Mononuclear cell (primary cell): ENCODE results near the gene SLC66A3. TPM values are rescaled to one million over a fixed set of nuclear protein-coding genes. Genes with fewer than 3 reads are reported as not detected.
"Not testable (repeated sequence)": the region's sequence is repeated elsewhere in the genome, so short reads cannot be mapped to it uniquely, and the experiment has no call there.

Experiments
- H3K27me3 ChIP-seq: 2 replicates; pipeline ENCODE4 v1.6.0; 2011; ENCODE audit warnings: low read length, control low read depth; ENCODE audit not compliant: insufficient read depth
- H3K4me1 ChIP-seq: 2 replicates; pipeline ENCODE4 v1.5.1; 2011; ENCODE audit warnings: mild to moderate bottlenecking, low read length, control low read depth; ENCODE audit not compliant: insufficient read depth
- H3K4me3 ChIP-seq: 2 replicates; pipeline ENCODE4 v1.5.1; 2011; ENCODE audit warnings: mild to moderate bottlenecking, low read length, moderate library complexity
- H3K9me3 ChIP-seq: 2 replicates; pipeline ENCODE4 v1.5.1; 2011; ENCODE audit warnings: low read depth, mild to moderate bottlenecking, control low read depth, low read length
- total RNA-seq: library from RNA; depleted of rRNA; stranded (reverse); fragments of >200 nt; gene quantifications from one replicate; pipeline ENCODE4 v1.2.3, GENCODE V29; 2012

The SLC66A3 gene
- total RNA-seq, 1 donor = 40.0 TPM

GRCh38 chr2:11165046-11165445 lies 9.8 kb downstream of the SLC66A3 start:
- not testable (repeated sequence) for H3K4me3 ChIP-seq, H3K27me3 ChIP-seq, H3K9me3 ChIP-seq
- H3K4me1 ChIP-seq = peaks cover 14% of the 10 kb centered on the region

GRCh38 chr2:11166476-11166875 lies 11.2 kb downstream of the SLC66A3 start:
- no peak overlapping the region for H3K4me3 ChIP-seq
- no peaks in the 10 kb centered on the region for H3K27me3 ChIP-seq
- H3K4me1 ChIP-seq = peaks cover 2% of the 10 kb centered on the region
- H3K9me3 ChIP-seq = no peaks in the 10 kb centered on the region

GRCh38 chr2:11168488-11168887 lies 13.2 kb downstream of the SLC66A3 start:
- Histone ChIP-seq H3K27me3 (no peaks in the 10 kb centered on the region), H3K4me1 (no peaks in the 10 kb centered on the region), H3K9me3 (no peaks in the 10 kb centered on the region), H3K4me3 (no peak overlapping the region)

- H3K4me1 ChIP-seq = no peaks in the 10 kb centered on the region
- H3K27me3 ChIP-seq = no peaks in the 10 kb centered on the region
Observed at GRCh38 chr2:11169333-11169732, 14.1 kb downstream of the SLC66A3 start.

GRCh38 chr2:11174222-11174621 lies 19.0 kb downstream of the SLC66A3 start:
- Histone ChIP-seq H3K9me3 (no peaks in the 10 kb centered on the region), H3K4me1 (peaks cover 20% of the 10 kb centered on the region), H3K27me3 (no peaks in the 10 kb centered on the region), H3K4me3 (no peak overlapping the region)

More at GRCh38 chr2:11169333-11169732, 14.1 kb downstream of the SLC66A3 start:
- H3K9me3 ChIP-seq = no peaks in the 10 kb centered on the region
- H3K4me3 ChIP-seq = no peak overlapping the region

- Histone ChIP-seq H3K4me1 (peaks cover 20% of the 10 kb centered on the region), H3K4me3 (no peak overlapping the region)
Observed at GRCh38 chr2:11175293-11175795, 20.1 kb downstream of the SLC66A3 start.

GRCh38 chr2:11177871-11178690 lies 22.8 kb downstream of the SLC66A3 start:
- Histone ChIP-seq H3K27me3 (no peaks in the 10 kb centered on the region), H3K9me3 (no peaks in the 10 kb centered on the region), H3K4me3 (no peak overlapping the region), H3K4me1 (peaks cover 20% of the 10 kb centered on the region)

More at GRCh38 chr2:11175293-11175795, 20.1 kb downstream of the SLC66A3 start:
- H3K27me3 ChIP-seq = no peaks in the 10 kb centered on the region
- H3K9me3 ChIP-seq = no peaks in the 10 kb centered on the region

- H3K4me1 ChIP-seq = peaks cover 20% of the 10 kb centered on the region
- H3K4me3 ChIP-seq = no peak overlapping the region
- H3K9me3 ChIP-seq = no peaks in the 10 kb centered on the region
- H3K27me3 ChIP-seq = no peaks in the 10 kb centered on the region
Observed at GRCh38 chr2:11179196-11179595, 23.9 kb downstream of the SLC66A3 start.

GRCh38 chr2:11179899-11180298 lies 24.6 kb downstream of the SLC66A3 start:
- H3K9me3 ChIP-seq = no peaks in the 10 kb centered on the region
- H3K27me3 ChIP-seq = no peaks in the 10 kb centered on the region
- no peak overlapping the region for H3K4me3 ChIP-seq
- H3K4me1 ChIP-seq = peaks cover 19% of the 10 kb centered on the region

- Histone ChIP-seq H3K4me1 (peaks cover 11% of the 10 kb centered on the region), H3K4me3 (no peak overlapping the region), H3K9me3 (no peaks in the 10 kb centered on the region), H3K27me3 (no peaks in the 10 kb centered on the region)
Observed at GRCh38 chr2:11180653-11181052, 25.4 kb downstream of the SLC66A3 start.

GRCh38 chr2:11182951-11183350 lies 27.7 kb downstream of the SLC66A3 start:
- no peak overlapping the region for H3K4me3 ChIP-seq

GRCh38 chr2:11186145-11186544 lies 30.9 kb downstream of the SLC66A3 start:
- Histone ChIP-seq H3K4me1 (peaks cover 4% of the 10 kb centered on the region), H3K4me3 (no peak overlapping the region), H3K9me3 (no peaks in the 10 kb centered on the region), H3K27me3 (no peaks in the 10 kb centered on the region)

More at GRCh38 chr2:11182951-11183350, 27.7 kb downstream of the SLC66A3 start:
- H3K9me3 ChIP-seq = no peaks in the 10 kb centered on the region
- peaks cover 8% of the 10 kb centered on the region for H3K4me1 ChIP-seq
- H3K27me3 ChIP-seq = no peaks in the 10 kb centered on the region

- Histone ChIP-seq H3K9me3 (no peaks in the 10 kb centered on the region), H3K4me1 (peaks cover 4% of the 10 kb centered on the region), H3K4me3 (no peak overlapping the region), H3K27me3 (no peaks in the 10 kb centered on the region)
Observed at GRCh38 chr2:11187083-11187619, 31.9 kb downstream of the SLC66A3 start.

- Histone ChIP-seq H3K27me3 (no peaks in the 10 kb centered on the region), H3K4me1 (peaks cover 4% of the 10 kb centered on the region), H3K4me3 (no peak overlapping the region), H3K9me3 (no peaks in the 10 kb centered on the region)
Observed at GRCh38 chr2:11187731-11188130, 32.5 kb downstream of the SLC66A3 start.

GRCh38 chr2:11196246-11196645 lies 41.0 kb downstream of the SLC66A3 start:
- H3K4me3 ChIP-seq = no peak overlapping the region
- no peaks in the 10 kb centered on the region for H3K9me3 ChIP-seq
- H3K4me1 ChIP-seq = no peaks in the 10 kb centered on the region
- H3K27me3 ChIP-seq = no peaks in the 10 kb centered on the region
